ENCODE results near the gene SECTM1. TPM values are rescaled to one million over a fixed set of nuclear protein-coding genes. Genes with fewer than 3 reads are reported as not detected.

The SECTM1 gene
- total and polyA plus RNA-seq, 2 experiments from 2014 or later = 1.4 TPM

GRCh38 chr17:82356845-82357355 is 23.3 kb upstream of the SECTM1 start:
- no peaks in the 10 kb centered on the region for H3F3A ChIP-seq (ENCODE audit: insufficient read depth)
- H3K9me2 ChIP-seq (ENCODE audit: insufficient read depth) = no peaks in the 10 kb centered on the region
- H3K27me3 ChIP-seq (replicated peaks; ENCODE audit: insufficient read depth) = no peaks in the 10 kb centered on the region; the same call in 1 of the 2 replicates
- no peak overlapping the region for H3K4me2 ChIP-seq (ENCODE audit: unreplicated experiment)
- H3K4me3 ChIP-seq = no peak overlapping the region
- H3K79me2 ChIP-seq (ENCODE audit: insufficient read depth) = no peaks in the 10 kb centered on the region
- H3K27ac ChIP-seq = no peak overlapping the region
- no peaks in the 10 kb centered on the region for H4K20me1 ChIP-seq (ENCODE audit: insufficient read depth)
- no peak overlapping the region for H3K9ac ChIP-seq
- 64 to 65% methylated on average over 20 of the region's 20 CpGs for WGBS, 2 experiments (ENCODE audit: low coverage in 1 of 2, low lambda C conversion rate in 2 of 2, missing lambda C conversion rate in 2 of 2)
- H3K9me3 ChIP-seq (ENCODE audit: low read depth) = no peaks in the 10 kb centered on the region
- DNase-seq = no peak
- in situ Hi-C loops (cut with MboI) = loop anchor here (10.0 kb wide), 1 partner anchor 58 kb away; the partner anchor contains the start of genes HEXD and OGFOD3
- no peaks in the 10 kb centered on the region for H3K4me1 ChIP-seq (ENCODE audit: insufficient read depth)
- TF ChIP-seq EZH2phosphoT487 (IDR thresholded peaks at IDR 0.05; ENCODE audit: insufficient read depth, low read depth) = no peak
- TF ChIP-seq EZH2 (IDR thresholded peaks at IDR 0.05; ENCODE audit: insufficient read depth, poor library complexity, severe bottlenecking) = no peak
- no peak overlapping the region for H2AFZ ChIP-seq
- no peaks in the 10 kb centered on the region for H3K36me3 ChIP-seq (ENCODE audit: low read depth)

- no peaks in the 10 kb centered on the region for H3K9me2 ChIP-seq (ENCODE audit: insufficient read depth)
- TF ChIP-seq EZH2phosphoT487 (IDR thresholded peaks at IDR 0.05; ENCODE audit: insufficient read depth, low read depth) = no peak
- no peak for TF ChIP-seq EZH2 (IDR thresholded peaks at IDR 0.05; ENCODE audit: insufficient read depth, poor library complexity, severe bottlenecking)
These were observed 22.3 kb upstream of the SECTM1 start for GRCh38 chr17:82355770-82356427.

GRCh38 chr17:82354804-82355308 is 21.3 kb upstream of the SECTM1 start:
- Histone ChIP-seq H3K4me2 (ENCODE audit: unreplicated experiment) (no peak overlapping the region), H3K9me3 (ENCODE audit: low read depth) (no peaks in the 10 kb centered on the region), H3K27me3 (replicated peaks; ENCODE audit: insufficient read depth) (no peaks in the 10 kb centered on the region; the same call in 1 of the 2 replicates), H3F3A (ENCODE audit: insufficient read depth) (peaks cover 3% of the 10 kb centered on the region), H3K9ac (no peak overlapping the region), H3K9me2 (ENCODE audit: insufficient read depth) (no peaks in the 10 kb centered on the region), H3K27ac (no peak overlapping the region), H3K79me2 (ENCODE audit: insufficient read depth) (no peaks in the 10 kb centered on the region), H3K4me1 (ENCODE audit: insufficient read depth) (peaks cover under 1% of the 10 kb centered on the region; the same call in 1 of the 2 replicates), H2AFZ (no peak overlapping the region), H3K4me3 (no peak overlapping the region), H4K20me1 (ENCODE audit: insufficient read depth) (no peaks in the 10 kb centered on the region), H3K36me3 (ENCODE audit: low read depth) (no peaks in the 10 kb centered on the region)
- 77 to 84% methylated on average over 7 of the region's 7 CpGs for WGBS, 2 experiments (ENCODE audit: low coverage in 1 of 2, low lambda C conversion rate in 2 of 2, missing lambda C conversion rate in 2 of 2)
- TF ChIP-seq EZH2phosphoT487 (IDR thresholded peaks at IDR 0.05; ENCODE audit: insufficient read depth, low read depth) = no peak
- TF ChIP-seq EZH2 (IDR thresholded peaks at IDR 0.05; ENCODE audit: insufficient read depth, poor library complexity, severe bottlenecking) = no peak
- no peak for DNase-seq
- in situ Hi-C loops (cut with MboI) = loop anchor here (10.0 kb wide), 1 partner anchor 60 kb away; the partner anchor contains the start of genes HEXD and OGFOD3

More at GRCh38 chr17:82355770-82356427, 22.3 kb upstream of the SECTM1 start:
- DNase-seq = no peak
- H3K9ac ChIP-seq = no peak overlapping the region
- 63 to 64% methylated on average over 11 of the region's 11 CpGs for WGBS, 2 experiments (ENCODE audit: low coverage in 1 of 2, low lambda C conversion rate in 2 of 2, missing lambda C conversion rate in 2 of 2)
- no peaks in the 10 kb centered on the region for H4K20me1 ChIP-seq (ENCODE audit: insufficient read depth)
- H3K79me2 ChIP-seq (ENCODE audit: insufficient read depth) = no peaks in the 10 kb centered on the region
- H3K4me2 ChIP-seq (ENCODE audit: unreplicated experiment) = no peak overlapping the region
- H3K4me1 ChIP-seq (ENCODE audit: insufficient read depth) = no peaks in the 10 kb centered on the region
- no peaks in the 10 kb centered on the region for H3K36me3 ChIP-seq (ENCODE audit: low read depth)
- no peak overlapping the region for H2AFZ ChIP-seq
- no peaks in the 10 kb centered on the region for H3K9me3 ChIP-seq (ENCODE audit: low read depth)
- in situ Hi-C loops (cut with MboI) = loop anchor here (10.0 kb wide), 1 partner anchor 59 kb away; the partner anchor contains the start of genes HEXD and OGFOD3
- no peaks in the 10 kb centered on the region for H3F3A ChIP-seq (ENCODE audit: insufficient read depth)
- H3K27ac ChIP-seq = no peak overlapping the region
- no peaks in the 10 kb centered on the region; the same call in 1 of the 2 replicates for H3K27me3 ChIP-seq (replicated peaks; ENCODE audit: insufficient read depth)
- no peak overlapping the region for H3K4me3 ChIP-seq

- no peak overlapping the region for H3K4me2 ChIP-seq (ENCODE audit: unreplicated experiment)
- H3K4me3 ChIP-seq = no peak overlapping the region
- peaks cover 10% of the 10 kb centered on the region for H3K4me1 ChIP-seq (ENCODE audit: insufficient read depth)
- no peaks in the 10 kb centered on the region for H3K79me2 ChIP-seq (ENCODE audit: insufficient read depth)
- no peak for TF ChIP-seq EZH2phosphoT487 (IDR thresholded peaks at IDR 0.05; ENCODE audit: insufficient read depth, low read depth)
- TF ChIP-seq EZH2 (IDR thresholded peaks at IDR 0.05; ENCODE audit: insufficient read depth, poor library complexity, severe bottlenecking) = no peak
- H2AFZ ChIP-seq = no peak overlapping the region
- H3K9ac ChIP-seq = no peak overlapping the region
- in situ Hi-C loops (cut with MboI) = loop anchor here (10.0 kb wide), 1 partner anchor 61 kb away; the partner anchor contains the start of genes HEXD and OGFOD3
- H3K27me3 ChIP-seq (replicated peaks; ENCODE audit: insufficient read depth) = no peaks in the 10 kb centered on the region; the same call in 1 of the 2 replicates
- H3K9me3 ChIP-seq (ENCODE audit: low read depth) = no peaks in the 10 kb centered on the region
- peaks cover 7% of the 10 kb centered on the region for H3F3A ChIP-seq (ENCODE audit: insufficient read depth)
- no peaks in the 10 kb centered on the region for H3K36me3 ChIP-seq (ENCODE audit: low read depth)
- H3K27ac ChIP-seq = no peak overlapping the region
- DNase-seq = no peak
- 76 to 83% methylated on average over 8 of the region's 8 CpGs for WGBS, 2 experiments (ENCODE audit: low coverage in 1 of 2, low lambda C conversion rate in 2 of 2, missing lambda C conversion rate in 2 of 2)
- H3K9me2 ChIP-seq (ENCODE audit: insufficient read depth) = no peaks in the 10 kb centered on the region
- no peaks in the 10 kb centered on the region for H4K20me1 ChIP-seq (ENCODE audit: insufficient read depth)
These were observed 19.9 kb upstream of the SECTM1 start for GRCh38 chr17:82353484-82353883.

Measured in GM23248 (cell line).